Natural killer cell (primary cell): ENCODE results near the gene OR4D6. TPM values are rescaled to one million over a fixed set of nuclear protein-coding genes. Genes with fewer than 3 reads are reported as not detected.

ENCODE experiments used
- ATAC-seq, 3 donors: fragments of 150-1000 bp in 2 of 3; fragments of 200-7000 bp in 1 of 3; cut with Tn5 transposase; 1 replicate in 1 of 3; 2 replicates in 2 of 3; pipeline ENCODE4 v1.10.0; 2021; ENCODE audit warnings: mild to moderate bottlenecking in 2 of 3, moderate library complexity in 2 of 3
- DNase-seq, 2 donors: peaks; one replicate each; pipeline versions ENCODE4 v3.0.0 to v3.0.0-alpha.2; 2013 to 2021; ENCODE audit warnings: mixed read lengths in 1 of 2
- H3K27ac ChIP-seq: one replicate; pipeline ENCODE4 v1.5.1; 2013; ENCODE audit warnings: mild to moderate bottlenecking, low read length
- H3K27me3 ChIP-seq: one replicate; pipeline ENCODE4 v1.6.1; 2013; ENCODE audit warnings: low read length; ENCODE audit not compliant: control insufficient read depth, insufficient read depth
- H3K36me3 ChIP-seq: one replicate; pipeline ENCODE4 v1.6.1; 2013; ENCODE audit warnings: low read length; ENCODE audit not compliant: control insufficient read depth, insufficient read depth
- H3K4me1 ChIP-seq: one replicate; pipeline ENCODE4 v1.6.1; 2013; ENCODE audit warnings: low read length; ENCODE audit not compliant: control insufficient read depth, insufficient read depth
- H3K4me3 ChIP-seq: one replicate; pipeline ENCODE4 v1.5.1; 2013; ENCODE audit warnings: low read length
- H3K9me3 ChIP-seq: one replicate; pipeline ENCODE4 v1.6.1; 2013; ENCODE audit warnings: low read length; ENCODE audit not compliant: control insufficient read depth, insufficient read depth
- H3K27ac Mint-ChIP-seq, 2 donors: one replicate each; pipeline ENCODE4 v1.8.0; 2022; ENCODE audit warnings: mild to moderate bottlenecking in 2 of 2, mixed read lengths in 2 of 2, moderate library complexity in 1 of 2
- H3K27me3 Mint-ChIP-seq, 2 donors: one replicate each; pipeline ENCODE4 v1.8.0; 2022; ENCODE audit warnings: low read depth in 2 of 2, mixed read lengths in 2 of 2
- H3K36me3 Mint-ChIP-seq: one replicate; pipeline ENCODE4 v1.8.0; 2022; ENCODE audit warnings: mixed read lengths
- H3K4me1 Mint-ChIP-seq, 2 donors: one replicate each; pipeline ENCODE4 v1.8.0; 2022; ENCODE audit warnings: mixed read lengths in 2 of 2
- H3K4me3 Mint-ChIP-seq: one replicate; pipeline ENCODE4 v1.8.0; 2022; ENCODE audit warnings: mild to moderate bottlenecking, moderate library complexity, mixed read lengths
- H3K9me3 Mint-ChIP-seq, 2 donors: one replicate each; pipeline ENCODE4 v1.8.0; 2022; ENCODE audit warnings: mixed read lengths in 2 of 2
- CTCF ChIP-seq: fragments of 200-600 bp; IDR thresholded peaks from one replicate; pipeline ENCODE4 v1.8.0; 2022; ENCODE audit warnings: antibody characterized with exemption
- WGBS: methylation state at CpG from one replicate; pipeline ENCODE4 v1.1.7; 2013; ENCODE audit warnings: missing lambda C conversion rate; ENCODE audit not compliant: insufficient coverage; 5-methylcytosine and 5-hydroxymethylcytosine counted together
- intact Hi-C: fragments of 100-400 bp; cut with micrococcal nuclease; formaldehyde crosslinking; loops from one replicate; pipeline ENCODE4 v1.14.2; 2022
- total RNA-seq, 4 donors: library from RNA; stranded (reverse); fragments of 120-200 nt in 1 of 4; gene quantifications; one replicate each; pipeline versions ENCODE4 v1.2.3 to v1.2.4, GENCODE V29; 2013 to 2022

OR4D6 gene
- not detected for total RNA-seq
- not detected for total RNA-seq (2013)

GRCh38 chr11:59456661-59457060, at the start of gene OR4D6:
Gene OR4D6, plus strand, starts transcription at chr11:59456961. Its CDS starts 0 bp downstream, at chr11:59456961.
- Histone ChIP-seq H3K27ac (no peak within 1 kb of the TSS), H3K36me3 (no peaks in the 10 kb centered on the region), H3K4me3 (no peak within 1 kb of the TSS), H3K4me1 (no peaks in the 10 kb centered on the region), H3K27me3 (no peaks in the 10 kb centered on the region), H3K9me3 (no peaks in the 10 kb centered on the region)
- no peaks in the 10 kb centered on the region for H3K4me1 Mint-ChIP-seq
- H3K36me3 Mint-ChIP-seq, result no peaks in the 10 kb centered on the region
- WGBS, result 79% methylated on average over 2 of the region's 2 CpGs
- H3K27me3 Mint-ChIP-seq, result peaks cover 2 to 25% of the 10 kb centered on the region in 2 donors
- no peak for TF ChIP-seq CTCF
- intact Hi-C loops, result no loop called here
- ATAC-seq (no peak), DNase-seq (no peak)
- H3K4me3 Mint-ChIP-seq, result no peak within 1 kb of the TSS
- H3K9me3 Mint-ChIP-seq, result no peaks in the 10 kb centered on the region
- H3K27ac Mint-ChIP-seq, result no peak within 1 kb of the TSS

GRCh38 chr11:59413646-59414045, 43.1 kb upstream of the OR4D6 start:
- peaks cover 6% of the 10 kb centered on the region in 2 donors for H3K4me1 Mint-ChIP-seq
- no peak overlapping the region for H3K27ac ChIP-seq
- H3K4me3 Mint-ChIP-seq, result no peak overlapping the region
- H3K36me3 Mint-ChIP-seq, result no peaks in the 10 kb centered on the region
- H3K27me3 Mint-ChIP-seq, result peaks cover 6 to 10% of the 10 kb centered on the region in 2 donors
- no peaks in the 10 kb centered on the region for H3K27me3 ChIP-seq
- no peak for DNase-seq
- no peaks in the 10 kb centered on the region for H3K9me3 ChIP-seq
- ATAC-seq, result no peak
- intact Hi-C loops, result no loop called here
- TF ChIP-seq CTCF, result no peak
- 0% methylated on average over 1 of the region's 2 CpGs for WGBS
- H3K4me1 ChIP-seq, result no peaks in the 10 kb centered on the region
- H3K36me3 ChIP-seq, result no peaks in the 10 kb centered on the region
- no peak overlapping the region for H3K27ac Mint-ChIP-seq
- H3K4me3 ChIP-seq, result no peak overlapping the region
- peaks cover 0 to 4% of the 10 kb centered on the region in 2 donors for H3K9me3 Mint-ChIP-seq

GRCh38 chr11:59415111-59415510, 41.6 kb upstream of the OR4D6 start:
- DNase-seq (no peak), ATAC-seq (no peak)
- Mint-ChIP-seq H3K4me3 (no peak overlapping the region), H3K27ac (no peak overlapping the region), H3K4me1 (peaks cover 6% of the 10 kb centered on the region in 2 donors), H3K9me3 (peaks cover 0 to 4% of the 10 kb centered on the region in 2 donors), H3K36me3 (no peaks in the 10 kb centered on the region), H3K27me3 (peaks cover 6 to 10% of the 10 kb centered on the region in 2 donors)
- WGBS, result 67% methylated on average over 1 of the region's 1 CpG
- no peaks in the 10 kb centered on the region for H3K27me3 ChIP-seq
- H3K4me1 ChIP-seq, result no peaks in the 10 kb centered on the region
- H3K4me3 ChIP-seq, result no peak overlapping the region
- H3K36me3 ChIP-seq, result no peaks in the 10 kb centered on the region
- TF ChIP-seq CTCF, result no peak
- intact Hi-C loops, result no loop called here
- H3K9me3 ChIP-seq, result no peaks in the 10 kb centered on the region
- H3K27ac ChIP-seq, result no peak overlapping the region

- H3K4me3 Mint-ChIP-seq, result no peak overlapping the region
- no peaks in the 10 kb centered on the region for H3K27me3 ChIP-seq
- 63% methylated on average over 4 of the region's 5 CpGs for WGBS
- no peak overlapping the region for H3K27ac ChIP-seq
- intact Hi-C loops, result no loop called here
- H3K4me1 ChIP-seq, result no peaks in the 10 kb centered on the region
- no peak for TF ChIP-seq CTCF
- H3K4me1 Mint-ChIP-seq, result peaks cover 6% of the 10 kb centered on the region in 2 donors
- H3K9me3 Mint-ChIP-seq, result no peaks in the 10 kb centered on the region
- no peaks in the 10 kb centered on the region for H3K36me3 Mint-ChIP-seq
- no peak overlapping the region for H3K4me3 ChIP-seq
- ATAC-seq, result no peak
- no peaks in the 10 kb centered on the region for H3K36me3 ChIP-seq
- H3K27ac Mint-ChIP-seq, result no peak overlapping the region
- no peaks in the 10 kb centered on the region for H3K9me3 ChIP-seq
- no peak for DNase-seq
- peaks cover 6 to 10% of the 10 kb centered on the region in 2 donors for H3K27me3 Mint-ChIP-seq
Measured at GRCh38 chr11:59416613-59417012, 40.1 kb upstream of the OR4D6 start.
